Mesendoderm (in vitro differentiated cells): Measurements from ENCODE around the gene APBA2.

Experiments
- DNase-seq: peaks from one replicate; pipeline ENCODE4 v3.0.0; 2013
- H2AK5ac ChIP-seq: 2 replicates; pipeline ENCODE4 v1.6.1; 2013; ENCODE audit warnings: low read length, inconsistent platforms
- H2BK120ac ChIP-seq: 2 replicates; pipeline ENCODE4 v1.6.1; 2013; ENCODE audit warnings: low read depth, mild to moderate bottlenecking, low read length, moderate library complexity, mixed read lengths
- H2BK15ac ChIP-seq: replicated peaks from 2 replicates; pipeline ENCODE4 v1.6.1; 2013; ENCODE audit warnings: low read depth, mild to moderate bottlenecking, moderate library complexity
- H2BK5ac ChIP-seq: 2 replicates; pipeline ENCODE4 v1.6.1; 2013; ENCODE audit warnings: low read length, inconsistent platforms
- H3K18ac ChIP-seq: 2 replicates; pipeline ENCODE4 v1.6.1; 2013; ENCODE audit warnings: mild to moderate bottlenecking, low read length, mixed read lengths
- H3K23ac ChIP-seq: one replicate; pipeline ENCODE4 v1.6.1; 2013; ENCODE audit warnings: low read length
- H3K27ac ChIP-seq: 2 replicates; pipeline ENCODE4 v1.5.1; 2013; ENCODE audit warnings: low read depth, mild to moderate bottlenecking, inconsistent platforms, low read length, moderate library complexity
- H3K27me3 ChIP-seq: 2 replicates; pipeline ENCODE4 v1.6.1; 2013; ENCODE audit warnings: low read length, control low read depth, mild to moderate bottlenecking, inconsistent platforms; ENCODE audit not compliant: insufficient read depth, poor library complexity
- H3K36me3 ChIP-seq: 2 replicates; pipeline ENCODE4 v1.6.1; 2013; ENCODE audit warnings: low read length, inconsistent platforms; ENCODE audit not compliant: control insufficient read depth, insufficient read depth
- H3K4ac ChIP-seq: one replicate; pipeline ENCODE4 v1.6.1; 2013; ENCODE audit warnings: low read depth, mild to moderate bottlenecking, low read length, moderate library complexity
- H3K4me1 ChIP-seq: 2 replicates; pipeline ENCODE4 v1.6.1; 2013; ENCODE audit warnings: low read depth, low read length, inconsistent platforms; ENCODE audit not compliant: control insufficient read depth
- H3K4me2 ChIP-seq: 2 replicates; pipeline ENCODE4 v1.6.1; 2013; ENCODE audit warnings: low read length
- H3K4me3 ChIP-seq: 2 replicates; pipeline ENCODE4 v1.5.1; 2013; ENCODE audit warnings: mild to moderate bottlenecking, low read length
- H3K56ac ChIP-seq: one replicate; pipeline ENCODE4 v1.6.1; 2013; ENCODE audit warnings: low read length
- H3K79me1 ChIP-seq: 2 replicates; pipeline ENCODE4 v1.6.1; 2013; ENCODE audit warnings: low read length, inconsistent platforms
- H3K79me2 ChIP-seq: 2 replicates; pipeline ENCODE4 v1.6.1; 2013; ENCODE audit warnings: mild to moderate bottlenecking, low read length; ENCODE audit not compliant: control insufficient read depth, insufficient read depth
- H3K9ac ChIP-seq: 2 replicates; pipeline ENCODE4 v1.6.1; 2013; ENCODE audit warnings: low read length, inconsistent platforms
- H4K5ac ChIP-seq: one replicate; pipeline ENCODE4 v1.6.1; 2013; ENCODE audit warnings: low read length
- H4K8ac ChIP-seq: one replicate; pipeline ENCODE4 v1.6.1; 2013; ENCODE audit warnings: low read depth, mild to moderate bottlenecking, control low read depth, low read length, moderate library complexity
- WGBS: extraction: QIAGEN DNeasy Blood & Tissue Kit; methylation state at CpG from one replicate; pipeline ENCODE4 v1.1.7; 2013; ENCODE audit warnings: low lambda C conversion rate, missing lambda C conversion rate; ENCODE audit not compliant: insufficient coverage; ENCODE audit errors: extremely low coverage; 5-methylcytosine and 5-hydroxymethylcytosine counted together

The APBA2 gene

GRCh38 chr15:28961391-28961790 lies 75.6 kb downstream of the APBA2 start:
- no peak overlapping the region for H3K4ac ChIP-seq
- H4K8ac ChIP-seq, result no peak overlapping the region
- H3K79me2 ChIP-seq, result no peaks in the 10 kb centered on the region
- no peak overlapping the region for H3K4me2 ChIP-seq
- DNase-seq, result no peak
- H3K27me3 ChIP-seq, result no peaks in the 10 kb centered on the region
- no peak overlapping the region for H3K4me3 ChIP-seq
- no peaks in the 10 kb centered on the region for H3K36me3 ChIP-seq
- no peaks in the 10 kb centered on the region for H3K79me1 ChIP-seq
- no peak overlapping the region for H3K18ac ChIP-seq
- no peak overlapping the region for H3K27ac ChIP-seq
- no CpG with 5 or more reads among the region's 12 CpGs for WGBS
- H3K4me1 ChIP-seq, result no peaks in the 10 kb centered on the region
- H2BK120ac ChIP-seq, result no peak overlapping the region
- H2BK5ac ChIP-seq, result no peak overlapping the region
- H3K23ac ChIP-seq, result no peak overlapping the region
- H4K5ac ChIP-seq, result no peak overlapping the region
- H2BK15ac ChIP-seq, result no peak overlapping the region
- no peak overlapping the region for H3K56ac ChIP-seq
- H2AK5ac ChIP-seq, result no peak overlapping the region
- H3K9ac ChIP-seq, result no peak overlapping the region

GRCh38 chr15:28962851-28963710 lies 77.3 kb downstream of the APBA2 start:
- Histone ChIP-seq H3K4ac (no peak overlapping the region), H3K4me3 (no peak overlapping the region), H3K9ac (no peak overlapping the region), H3K27me3 (no peaks in the 10 kb centered on the region), H2BK15ac (no peak overlapping the region), H3K27ac (no peak overlapping the region), H3K79me2 (no peaks in the 10 kb centered on the region), H2AK5ac (no peak overlapping the region), H3K4me1 (no peaks in the 10 kb centered on the region), H3K4me2 (no peak overlapping the region), H3K18ac (no peak overlapping the region), H3K56ac (no peak overlapping the region), H2BK5ac (no peak overlapping the region), H3K79me1 (no peaks in the 10 kb centered on the region), H4K5ac (no peak overlapping the region), H4K8ac (no peak overlapping the region), H3K36me3 (no peaks in the 10 kb centered on the region), H2BK120ac (no peak overlapping the region), H3K23ac (no peak overlapping the region)
- DNase-seq, result no peak
- WGBS, result no CpG with 5 or more reads among the region's 8 CpGs

DNA sequence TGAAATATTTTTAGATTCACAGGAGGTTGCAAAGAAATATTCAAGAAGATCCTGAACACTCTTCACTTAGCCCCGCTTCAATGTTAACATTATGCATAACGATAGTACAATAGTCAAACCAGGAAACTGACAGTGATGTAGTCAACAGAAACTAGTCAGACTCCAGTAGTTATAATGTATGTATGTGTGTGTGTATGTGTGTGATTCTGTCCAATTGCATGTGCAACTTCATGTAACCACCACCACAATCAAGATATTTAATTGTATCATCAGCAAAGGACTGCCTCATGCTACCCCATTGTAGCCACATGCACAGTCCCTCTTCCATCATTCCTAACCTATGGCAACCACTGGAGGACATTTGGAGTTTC lies 77.9 kb downstream of the APBA2 start:
- Histone ChIP-seq H3K9ac (no peak overlapping the region), H4K5ac (no peak overlapping the region), H2AK5ac (no peak overlapping the region), H3K56ac (no peak overlapping the region), H3K23ac (no peak overlapping the region), H3K79me2 (no peaks in the 10 kb centered on the region), H3K4me2 (no peak overlapping the region), H2BK5ac (no peak overlapping the region), H4K8ac (no peak overlapping the region), H3K27ac (no peak overlapping the region), H3K27me3 (no peaks in the 10 kb centered on the region), H3K4ac (no peak overlapping the region), H2BK15ac (no peak overlapping the region), H2BK120ac (no peak overlapping the region), H3K4me1 (no peaks in the 10 kb centered on the region), H3K4me3 (no peak overlapping the region), H3K79me1 (no peaks in the 10 kb centered on the region), H3K18ac (no peak overlapping the region), H3K36me3 (no peaks in the 10 kb centered on the region)
- WGBS, result no CpG with 5 or more reads among the region's 2 CpGs
- DNase-seq, result no peak

GRCh38 chr15:28964098-28964497 lies 78.3 kb downstream of the APBA2 start:
- Histone ChIP-seq H3K18ac (no peak overlapping the region), H2BK5ac (no peak overlapping the region), H3K4me3 (no peak overlapping the region), H3K79me1 (no peaks in the 10 kb centered on the region), H3K4me1 (no peaks in the 10 kb centered on the region), H4K8ac (no peak overlapping the region), H3K4me2 (no peak overlapping the region), H2AK5ac (no peak overlapping the region), H2BK15ac (no peak overlapping the region), H3K56ac (no peak overlapping the region), H3K27me3 (no peaks in the 10 kb centered on the region), H4K5ac (no peak overlapping the region), H3K23ac (no peak overlapping the region), H3K79me2 (no peaks in the 10 kb centered on the region), H3K36me3 (no peaks in the 10 kb centered on the region), H3K9ac (no peak overlapping the region), H3K4ac (no peak overlapping the region), H2BK120ac (no peak overlapping the region), H3K27ac (no peak overlapping the region)
- no peak for DNase-seq
- WGBS, result no CpG with 5 or more reads among the region's 1 CpG

DNA sequence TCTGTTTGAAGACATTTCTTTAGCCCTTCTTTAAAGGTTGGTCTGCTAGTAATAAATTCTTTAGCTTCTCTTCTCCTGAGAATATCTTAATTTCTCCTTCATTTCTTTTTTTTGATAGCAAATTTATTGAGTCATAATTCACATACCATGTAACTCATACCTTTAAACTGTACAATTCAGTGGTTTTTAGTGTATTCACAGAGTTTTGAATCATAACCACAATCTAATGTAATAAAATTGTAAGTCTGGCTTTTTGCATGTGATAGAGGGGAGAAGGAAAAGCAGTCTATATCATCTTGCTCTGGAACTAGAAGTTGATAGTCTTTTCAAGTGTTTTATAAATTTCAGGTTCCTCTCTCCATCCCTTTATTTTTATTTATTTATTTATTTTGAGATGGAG lies 81.3 kb downstream of the APBA2 start:
- Histone ChIP-seq H3K4me2 (no peak overlapping the region), H2AK5ac (no peak overlapping the region), H3K4me1 (no peaks in the 10 kb centered on the region), H3K56ac (no peak overlapping the region), H3K9ac (no peak overlapping the region), H3K18ac (no peak overlapping the region), H4K5ac (no peak overlapping the region), H2BK120ac (no peak overlapping the region), H2BK5ac (no peak overlapping the region), H3K36me3 (no peaks in the 10 kb centered on the region), H3K27me3 (no peaks in the 10 kb centered on the region), H4K8ac (no peak overlapping the region), H3K79me2 (no peaks in the 10 kb centered on the region), H3K79me1 (no peaks in the 10 kb centered on the region), H3K4ac (no peak overlapping the region), H3K23ac (no peak overlapping the region), H3K27ac (no peak overlapping the region), H3K4me3 (no peak overlapping the region), H2BK15ac (no peak overlapping the region)
- DNase-seq, result no peak

GRCh38 chr15:28967990-28968389 lies 82.2 kb downstream of the APBA2 start:
- Histone ChIP-seq H3K23ac (no peak overlapping the region), H2BK120ac (no peak overlapping the region), H2BK15ac (no peak overlapping the region), H3K56ac (no peak overlapping the region), H3K4me1 (no peaks in the 10 kb centered on the region), H3K79me1 (no peaks in the 10 kb centered on the region), H3K27ac (no peak overlapping the region), H4K8ac (no peak overlapping the region), H3K4ac (no peak overlapping the region), H2BK5ac (no peak overlapping the region), H2AK5ac (no peak overlapping the region), H3K4me2 (no peak overlapping the region), H3K36me3 (no peaks in the 10 kb centered on the region), H3K27me3 (no peaks in the 10 kb centered on the region), H3K4me3 (no peak overlapping the region), H4K5ac (no peak overlapping the region), H3K9ac (no peak overlapping the region), H3K79me2 (no peaks in the 10 kb centered on the region), H3K18ac (no peak overlapping the region)
- WGBS, result no CpG with 5 or more reads among the region's 6 CpGs
- no peak for DNase-seq
